Psoas muscle (tissue), 8 donors: ENCODE measurements around the gene VTN. TPM values are rescaled to one million over a fixed set of nuclear protein-coding genes. Genes with fewer than 3 reads are reported as not detected.

Experiments
- ATAC-seq, 4 donors: fragments of 200-7000 bp; cut with Tn5 transposase; one replicate each; pipeline ENCODE4 v1.9.1; 2020; ENCODE audit warnings: moderate library complexity in 3 of 4, mild to moderate bottlenecking in 2 of 4
- DNase-seq, 2 donors: peaks; one replicate each; pipeline ENCODE4 v3.0.0-alpha.2; 2020
- H3K27ac ChIP-seq: fragments of 200-600 bp; one replicate; pipeline ENCODE4 v1.8.0; 2022
- H3K27me3 ChIP-seq, 3 donors: fragments of 200-600 bp in 1 of 3; one replicate each; pipeline versions ENCODE4 v1.6.1 to v1.8.0; 2013 to 2022; ENCODE audit warnings: low read length in 2 of 3, mild to moderate bottlenecking in 2 of 3, moderate library complexity in 1 of 3; ENCODE audit not compliant: insufficient read depth in 3 of 3
- H3K36me3 ChIP-seq, 2 donors: fragments of 200-600 bp in 1 of 2; one replicate each; pipeline versions ENCODE4 v1.6.1 to v1.8.0; 2013 to 2022; ENCODE audit warnings: low read depth in 1 of 2, mild to moderate bottlenecking in 1 of 2, moderate library complexity in 1 of 2; ENCODE audit not compliant: insufficient read depth in 1 of 2
- H3K4me1 ChIP-seq: fragments of 200-600 bp; one replicate; pipeline ENCODE4 v1.8.0; 2022
- H3K4me3 ChIP-seq: fragments of 200-600 bp; one replicate; pipeline ENCODE4 v1.8.0; 2022; ENCODE audit warnings: mild to moderate bottlenecking
- H3K9me3 ChIP-seq: fragments of 200-600 bp; one replicate; pipeline ENCODE4 v1.8.0; 2022
- CTCF ChIP-seq: fragments of 200-600 bp; IDR thresholded peaks from one replicate; pipeline ENCODE4 v1.8.0; 2022; ENCODE audit warnings: antibody characterized with exemption
- WGBS, 3 donors: extraction: QIAGEN DNeasy Blood & Tissue Kit; methylation state at CpG; one replicate each; pipeline versions ENCODE4 v1.1.6 to v1.1.7; 2013; 5-methylcytosine and 5-hydroxymethylcytosine counted together
- intact Hi-C, 2 donors: fragments of 100-400 bp; cut with DNase I; formaldehyde crosslinking; loops; one replicate each; pipeline versions ENCODE4 v1.11.0 to v1.14.2; 2022
- polyA plus RNA-seq, 3 donors: library from polyadenylated mRNA; stranded (reverse); fragments of 200-250 nt; gene quantifications; one replicate each; pipeline ENCODE4 v1.2.3, GENCODE V29; 2013
- total RNA-seq, 4 donors: library from RNA; stranded (reverse); fragmentation: NEBNext Ultra II Directional in 2 of 4; extraction: Animal tissue kit (Norgen Biotek cat#: 25700) in 2 of 4; gene quantifications; one replicate each; pipeline versions ENCODE4 v1.2.1 to v1.2.4, GENCODE V29; 2021 to 2023
- donor health status: healthy with polysubstance abuse.
- donor health status: DM: no; HTN: no; CAD: no; lungs with moderate emphysema.
- donor health status: Bipolar disorder and iron deficiency.
- donor health status: healthy.
- donor health status: DM: yes; HTN: yes; CAD: no.
- donor health status: DM: no; HTN: no; CAD: no.
- donor health status: DM: no; HTN: no; CAD: no.
- donor health status: DM: yes; HTN: yes; CAD: no.

Gene VTN
- total and polyA plus RNA-seq, 7 donors = 0.06 to 1.2 (median 0.18) TPM; not detected in 2

- Histone ChIP-seq H3K27ac (no peak within 1 kb of the TSS), H3K36me3 (peaks cover 0 to 31% of the 10 kb centered on the region in 2 donors), H3K27me3 (no peaks in the 10 kb centered on the region), H3K4me3 (peak within 1 kb of the TSS; percentile 81), H3K4me1 (no peaks in the 10 kb centered on the region), H3K9me3 (no peaks in the 10 kb centered on the region)
- intact Hi-C loops = no loop called here
- no peak for TF ChIP-seq CTCF
- DNase-seq (peak; percentile 67 to 78), ATAC-seq (peak; percentile 76 to 88 (median 82))
- WGBS, 3 donors = 0 to 1% (median 1%) methylated on average over 55 to 70 of the region's 70 CpGs
Observed at GRCh38 chr17:28405632-28406472, 35.7 kb upstream of the VTN start, which contains the start of gene SLC46A1. Gene SLC46A1 (minus strand): TSS chr17:28406212. CDS start chr17:28406114, 98 bp downstream.

GRCh38 chr17:28404812-28405570 lies 34.9 kb upstream of the VTN start:
- intact Hi-C loops = no loop called here
- no peak for TF ChIP-seq CTCF
- 22 to 40% (median 29%) methylated on average over 32 to 33 of the region's 33 CpGs for WGBS, 3 donors
- peak overlapping the region; percentile 81 for H3K4me3 ChIP-seq
- H3K27ac ChIP-seq = no peak overlapping the region
- H3K9me3 ChIP-seq = no peaks in the 10 kb centered on the region
- no peaks in the 10 kb centered on the region for H3K27me3 ChIP-seq
- H3K36me3 ChIP-seq = peaks cover 0 to 39% of the 10 kb centered on the region in 2 donors
- ATAC-seq = peak in 2 of 4 donors; percentile 23 to 35
- no peaks in the 10 kb centered on the region for H3K4me1 ChIP-seq
- no peak for DNase-seq

- Histone ChIP-seq H3K4me1 (no peaks in the 10 kb centered on the region), H3K27me3 (no peaks in the 10 kb centered on the region), H3K4me3 (peak overlapping the region; percentile 81), H3K27ac (no peak overlapping the region), H3K36me3 (peaks cover 0 to 43% of the 10 kb centered on the region in 2 donors), H3K9me3 (no peaks in the 10 kb centered on the region)
- no peak for ATAC-seq
- WGBS, 3 donors = 80 to 87% (median 80%) methylated on average over 5 of the region's 5 CpGs
- no peak for DNase-seq
- intact Hi-C loops = no loop called here
- no peak for TF ChIP-seq CTCF
Observed at GRCh38 chr17:28404461-28404811, 34.3 kb upstream of the VTN start.

GRCh38 chr17:28404007-28404406 lies 33.9 kb upstream of the VTN start:
- DNase-seq = no peak
- Histone ChIP-seq H3K4me3 (no peak overlapping the region), H3K27ac (no peak overlapping the region), H3K36me3 (peaks cover 0 to 47% of the 10 kb centered on the region in 2 donors), H3K4me1 (no peaks in the 10 kb centered on the region), H3K27me3 (no peaks in the 10 kb centered on the region), H3K9me3 (no peaks in the 10 kb centered on the region)
- no peak for ATAC-seq
- intact Hi-C loops = no loop called here
- no peak for TF ChIP-seq CTCF
- 87 to 91% (median 90%) methylated on average over 2 of the region's 2 CpGs for WGBS, 3 donors
